ENCODE data around the gene SLAMF9.

Gene SLAMF9

DNA sequence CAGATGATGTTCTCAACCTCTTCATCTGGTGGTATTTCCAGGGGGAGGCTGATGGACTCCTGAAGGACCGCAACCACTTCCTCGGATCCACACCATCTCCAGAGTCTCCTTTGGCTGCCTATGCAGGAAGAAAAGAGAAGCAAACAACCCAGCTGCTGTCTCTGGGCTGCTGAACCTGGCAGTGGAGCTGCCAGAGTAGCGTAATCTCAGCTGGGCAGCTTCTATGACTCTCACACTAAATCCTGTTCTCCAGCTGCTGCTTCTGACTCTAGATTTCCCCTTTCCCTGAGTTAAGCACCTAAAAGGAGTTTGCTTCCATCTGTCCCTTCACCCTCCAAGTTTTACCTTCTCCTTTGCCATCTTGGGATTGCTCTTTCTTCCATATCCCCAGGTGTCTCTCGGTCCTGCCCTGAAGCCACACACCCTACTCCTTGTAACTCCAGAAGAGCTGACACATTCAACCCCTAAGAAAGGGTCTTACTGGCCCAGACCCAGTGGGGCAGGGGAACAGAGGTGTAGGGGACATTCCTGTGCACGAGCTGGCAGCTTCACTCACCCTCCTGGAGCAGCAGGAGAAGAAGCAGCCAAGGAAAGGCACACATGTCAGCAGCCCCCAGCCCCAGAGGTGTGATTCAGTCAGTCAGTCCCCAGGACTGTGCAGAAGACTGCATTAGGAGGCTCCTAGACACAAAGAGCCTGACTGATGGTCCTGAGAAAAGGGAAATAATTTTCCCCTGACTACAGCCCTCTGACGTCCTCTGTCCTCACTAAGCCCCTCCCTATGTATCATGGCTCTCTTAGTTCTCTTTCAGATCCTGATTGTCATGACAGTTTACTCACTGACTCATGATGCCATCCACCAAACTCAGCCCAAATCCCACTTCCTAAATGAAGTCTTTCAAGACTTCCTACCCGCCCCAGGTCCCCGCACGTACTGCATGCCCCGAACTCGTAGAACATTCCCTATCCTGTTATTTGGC lies at the start of gene SLAMF9:
SLAMF9 (minus strand) TSS at position 702 of the 980 bp plus-strand sequence; CDS start at position 602, 100 bp downstream.
- no peak for TF ChIP-seq POLR2A (IDR thresholded peaks at IDR 0.05; ENCODE audit: low read depth, low read length)
- FAIRE-seq (no peak), DNase-seq (ENCODE audit: insufficient read length, low spot score) (no peak)

DNA sequence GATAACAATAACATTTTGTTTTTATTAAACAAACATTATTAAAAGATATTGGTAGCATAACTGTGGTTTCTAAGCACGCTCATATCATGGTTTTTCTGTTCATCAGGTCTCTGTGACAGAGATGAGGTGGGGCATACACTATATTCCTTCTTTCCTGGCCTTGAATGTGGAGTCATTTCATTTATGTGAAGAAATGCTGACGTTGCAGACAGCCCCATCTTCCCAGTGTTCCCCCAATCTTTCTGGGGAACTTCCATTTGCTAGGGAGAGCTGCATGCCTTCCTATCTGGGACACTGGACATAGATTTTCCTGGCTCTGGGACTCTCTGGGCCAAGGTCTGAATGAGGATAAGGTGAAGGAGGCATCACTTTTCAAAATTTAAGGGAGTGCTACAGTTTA lies 47.4 kb upstream of the SLAMF9 start:
- TF ChIP-seq POLR2A (IDR thresholded peaks at IDR 0.05; ENCODE audit: low read depth, low read length): no peak
- no peak for DNase-seq (ENCODE audit: insufficient read length, low spot score)
- FAIRE-seq: no peak

DNA sequence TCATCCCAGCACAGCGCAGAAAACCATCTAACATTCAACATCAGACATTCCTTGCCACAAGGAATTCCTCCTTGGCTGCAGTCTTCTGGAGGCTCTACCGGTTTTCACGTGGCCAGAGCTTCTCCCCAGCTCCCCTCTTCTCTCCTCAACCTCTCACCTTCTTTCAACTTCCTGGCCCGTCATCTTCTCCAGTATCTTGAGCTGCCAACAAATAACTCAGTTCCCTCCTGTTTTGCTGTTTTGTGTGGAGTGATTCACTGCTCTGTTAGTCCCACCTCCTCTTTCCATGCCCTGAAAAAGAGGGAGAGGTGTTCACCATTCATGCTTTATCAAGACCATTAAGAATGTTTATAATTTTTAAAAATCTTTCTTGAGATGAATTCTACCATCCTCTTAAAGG lies 45.2 kb upstream of the SLAMF9 start:
- TF ChIP-seq POLR2A (IDR thresholded peaks at IDR 0.05; ENCODE audit: low read depth, low read length): no peak
- FAIRE-seq: no peak
- DNase-seq (ENCODE audit: insufficient read length, low spot score): no peak

DNA sequence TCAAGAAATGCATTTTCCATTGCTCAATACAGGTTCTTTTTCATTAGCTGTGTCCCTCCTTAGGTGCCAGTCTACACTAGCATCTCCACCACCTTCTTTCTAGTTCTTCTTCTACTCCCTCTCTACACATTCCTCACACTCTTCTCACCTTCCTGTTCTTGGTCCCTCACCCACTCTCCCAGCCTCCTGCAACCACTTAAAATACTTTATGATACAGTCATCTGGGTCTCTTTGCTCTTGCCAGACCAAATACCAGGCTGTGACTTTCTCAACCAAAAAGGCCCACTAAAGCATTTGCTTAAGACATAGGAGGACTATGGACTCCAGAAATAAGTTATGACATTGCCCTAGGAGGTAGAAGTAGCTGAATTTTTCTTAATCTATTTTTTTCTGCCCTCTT lies 42.6 kb upstream of the SLAMF9 start:
- FAIRE-seq (peak; percentile 75), DNase-seq (ENCODE audit: insufficient read length, low spot score) (peak; percentile 60)
- no peak for TF ChIP-seq POLR2A (IDR thresholded peaks at IDR 0.05; ENCODE audit: low read depth, low read length)

DNA sequence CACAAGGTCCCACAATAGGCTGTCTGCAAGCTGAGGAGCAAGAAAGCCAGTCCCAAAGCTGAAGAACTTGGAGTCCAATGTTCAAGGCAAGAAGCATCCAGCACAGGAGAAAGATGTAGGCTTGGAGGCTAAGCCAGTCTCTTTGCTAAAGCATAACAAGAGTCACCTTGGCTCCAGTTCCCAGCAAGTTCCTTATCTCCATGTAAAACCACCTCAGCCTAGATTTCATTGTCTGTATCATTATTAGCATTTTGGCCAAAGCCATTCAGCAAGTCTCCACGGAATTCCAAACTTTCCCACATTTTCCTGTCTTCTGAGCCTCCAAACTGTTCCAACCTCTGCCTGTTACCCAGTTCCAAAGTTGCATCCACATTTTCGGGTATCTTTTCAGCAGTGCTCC lies 40.9 kb upstream of the SLAMF9 start:
- no peak for TF ChIP-seq POLR2A (IDR thresholded peaks at IDR 0.05; ENCODE audit: low read depth, low read length)
- no peak for DNase-seq (ENCODE audit: insufficient read length, low spot score)
- FAIRE-seq: no peak

DNA sequence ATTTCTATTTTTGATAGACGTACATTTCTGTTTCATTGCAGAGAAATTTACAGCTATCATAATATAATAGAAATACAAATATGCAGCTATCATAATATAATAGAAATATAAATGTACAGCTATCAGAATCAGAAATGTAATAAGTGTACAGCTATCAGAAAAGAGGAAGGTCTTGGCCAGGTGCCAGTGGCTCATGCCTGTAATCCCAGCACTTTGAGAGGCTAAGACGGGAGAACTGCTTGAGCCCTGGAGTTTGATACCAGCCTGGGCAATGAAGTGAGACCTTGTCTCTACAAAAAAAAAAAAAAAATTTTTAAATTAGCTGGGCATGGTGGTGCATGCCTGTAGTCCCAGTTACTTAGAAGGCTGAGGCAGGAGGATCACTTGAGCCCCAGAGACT lies 39.9 kb upstream of the SLAMF9 start:
- no peak for DNase-seq (ENCODE audit: insufficient read length, low spot score)
- TF ChIP-seq POLR2A (IDR thresholded peaks at IDR 0.05; ENCODE audit: low read depth, low read length): no peak
- no peak for FAIRE-seq

DNA sequence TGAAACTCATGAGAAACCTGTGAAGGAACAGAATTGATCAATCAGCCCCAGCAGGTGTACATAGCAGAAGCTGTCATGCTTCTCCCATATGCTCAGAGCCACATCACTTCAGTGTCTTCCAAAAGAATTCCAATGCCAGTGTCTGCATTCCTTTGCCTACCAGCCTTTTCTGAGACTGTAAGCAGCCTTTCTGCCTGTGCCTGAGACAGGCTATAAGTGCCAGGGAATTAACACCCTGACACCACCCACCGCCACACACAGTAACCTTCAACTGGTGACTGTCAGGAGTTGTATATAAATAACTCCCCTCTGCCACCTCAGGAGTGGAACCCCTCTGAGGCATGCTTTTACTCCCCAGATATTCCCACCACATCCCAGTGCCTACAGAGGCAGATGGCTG lies 38.1 kb upstream of the SLAMF9 start:
- TF ChIP-seq POLR2A (IDR thresholded peaks at IDR 0.05; ENCODE audit: low read depth, low read length): no peak
- FAIRE-seq (no peak), DNase-seq (ENCODE audit: insufficient read length, low spot score) (no peak)

DNA sequence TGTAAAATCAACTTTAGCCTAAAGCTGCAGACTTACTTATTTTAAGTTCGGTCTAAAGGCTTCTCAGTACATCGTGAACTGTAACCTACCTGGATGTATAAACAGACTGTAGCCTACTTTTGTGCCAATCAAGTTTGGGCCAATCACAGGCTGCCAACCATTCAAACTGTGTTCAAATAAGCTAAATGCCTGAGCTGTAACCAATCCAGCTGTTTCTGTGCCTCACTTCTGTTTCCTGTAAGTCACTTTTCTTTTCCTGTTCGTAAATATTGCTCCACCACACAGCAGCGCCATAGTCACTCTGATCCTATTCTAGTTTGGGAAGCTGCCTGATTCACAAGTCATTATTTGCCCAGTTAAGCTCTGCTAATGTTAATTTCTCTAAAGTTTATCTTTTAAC lies 37.5 kb upstream of the SLAMF9 start:
- FAIRE-seq (no peak), DNase-seq (ENCODE audit: insufficient read length, low spot score) (no peak)
- TF ChIP-seq POLR2A (IDR thresholded peaks at IDR 0.05; ENCODE audit: low read depth, low read length): no peak

DNA sequence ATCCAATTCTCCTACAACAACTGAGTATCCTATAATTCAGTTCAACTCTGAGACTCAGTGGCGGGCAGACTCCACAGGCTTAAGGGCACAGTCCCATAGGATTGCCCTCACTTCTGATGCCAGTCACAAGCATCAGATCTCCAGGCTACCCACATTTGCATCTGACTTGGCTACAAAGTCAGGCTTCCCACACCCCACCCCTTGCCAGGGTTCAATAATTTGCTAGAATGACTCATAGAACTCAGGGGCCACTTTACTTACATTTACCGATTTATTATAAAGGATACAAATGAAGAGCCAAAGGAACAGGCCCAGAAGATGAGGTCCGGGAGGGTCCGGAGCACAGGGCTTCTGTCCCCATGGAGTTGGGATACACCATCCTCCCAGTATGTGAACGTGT lies 36.0 kb upstream of the SLAMF9 start:
- FAIRE-seq (no peak), DNase-seq (ENCODE audit: insufficient read length, low spot score) (no peak)
- TF ChIP-seq POLR2A (IDR thresholded peaks at IDR 0.05; ENCODE audit: low read depth, low read length): no peak

DNA sequence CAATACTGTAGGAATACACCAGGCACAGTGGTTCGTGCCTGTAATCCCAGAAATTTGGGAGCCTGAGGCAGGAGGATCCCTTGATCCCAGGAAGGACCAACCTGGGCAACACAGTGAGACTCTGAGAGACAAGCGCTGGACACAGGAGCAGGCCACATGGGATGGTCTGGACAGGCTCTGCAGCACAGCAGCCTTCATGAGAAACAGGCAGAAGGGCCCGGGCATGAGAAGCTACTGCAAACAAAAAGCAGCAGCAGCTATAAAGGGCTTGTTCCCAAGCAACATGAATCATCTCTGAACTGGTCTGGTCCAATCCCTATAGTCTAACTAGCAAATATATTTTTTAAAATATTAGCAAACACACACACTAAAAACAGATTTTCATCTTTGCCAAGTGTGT lies 35.5 kb upstream of the SLAMF9 start:
- no peak for TF ChIP-seq POLR2A (IDR thresholded peaks at IDR 0.05; ENCODE audit: low read depth, low read length)
- FAIRE-seq (no peak), DNase-seq (ENCODE audit: insufficient read length, low spot score) (no peak)

DNA sequence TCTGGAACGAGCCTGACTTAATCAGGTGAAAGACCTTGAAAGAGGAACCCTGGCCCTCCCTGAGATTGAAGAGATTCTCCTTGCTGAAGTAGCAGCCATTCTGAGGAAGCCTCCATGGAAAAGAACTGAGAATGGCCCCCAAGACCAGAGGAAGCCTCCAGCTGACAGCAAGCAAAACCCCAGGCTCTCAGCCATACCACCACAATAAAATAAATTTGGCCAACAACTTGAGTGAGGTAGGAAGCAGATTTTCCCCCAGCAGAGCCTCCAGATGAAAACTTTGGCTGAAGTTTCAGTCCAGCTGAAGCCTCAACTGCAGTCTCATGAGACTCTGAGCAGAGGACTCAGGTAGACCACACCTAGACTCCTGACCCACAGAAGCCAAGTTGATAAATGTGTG lies 34.0 kb upstream of the SLAMF9 start:
- no peak for DNase-seq (ENCODE audit: insufficient read length, low spot score)
- no peak for FAIRE-seq

DNA sequence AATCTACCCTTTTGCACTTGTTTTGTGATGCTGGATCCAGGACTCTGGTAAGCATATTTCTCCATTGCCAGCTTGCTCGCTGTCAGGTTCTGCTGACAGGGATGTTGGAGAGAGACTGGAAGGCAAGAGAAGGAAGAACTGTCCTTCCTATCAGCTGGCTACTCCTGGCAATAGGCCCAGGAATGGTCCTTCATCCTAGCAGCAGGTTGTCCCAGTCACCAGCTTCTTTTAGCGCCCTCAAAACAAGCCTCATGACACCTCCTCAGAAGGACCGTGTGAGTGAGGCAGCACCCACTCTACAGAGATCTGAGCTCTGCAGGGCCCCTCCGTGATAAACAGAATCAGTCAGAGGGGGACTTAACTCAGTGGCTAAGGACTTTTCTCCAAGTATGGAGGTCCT lies 33.1 kb upstream of the SLAMF9 start:
- FAIRE-seq: no peak
- DNase-seq (ENCODE audit: insufficient read length, low spot score): no peak
- no peak for TF ChIP-seq POLR2A (IDR thresholded peaks at IDR 0.05; ENCODE audit: low read depth, low read length)

More for the DNA sequence above, 34.0 kb upstream of the SLAMF9 start:
- TF ChIP-seq POLR2A (IDR thresholded peaks at IDR 0.05; ENCODE audit: low read depth, low read length): no peak

DNA sequence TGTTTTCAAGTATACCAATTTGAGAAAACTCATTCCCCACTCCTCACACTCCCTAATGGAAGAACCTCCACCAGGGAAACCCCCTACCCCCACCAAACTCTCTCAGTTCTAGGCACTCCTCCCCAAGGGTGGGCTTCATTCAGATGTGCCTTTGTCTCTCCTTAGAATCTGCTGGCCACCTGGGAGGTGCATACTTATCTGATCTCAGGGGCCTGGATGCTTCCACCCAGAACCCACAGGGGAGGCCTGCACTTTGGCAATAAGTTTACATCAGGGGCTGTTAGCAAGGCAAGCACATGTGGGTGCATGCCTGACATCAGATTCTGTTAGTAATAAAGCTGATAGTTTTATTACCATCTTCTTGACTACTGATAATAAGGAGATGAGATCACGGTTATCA lies 32.5 kb upstream of the SLAMF9 start:
- DNase-seq (ENCODE audit: insufficient read length, low spot score) (no peak), FAIRE-seq (no peak)
- no peak for TF ChIP-seq POLR2A (IDR thresholded peaks at IDR 0.05; ENCODE audit: low read depth, low read length)

DNA sequence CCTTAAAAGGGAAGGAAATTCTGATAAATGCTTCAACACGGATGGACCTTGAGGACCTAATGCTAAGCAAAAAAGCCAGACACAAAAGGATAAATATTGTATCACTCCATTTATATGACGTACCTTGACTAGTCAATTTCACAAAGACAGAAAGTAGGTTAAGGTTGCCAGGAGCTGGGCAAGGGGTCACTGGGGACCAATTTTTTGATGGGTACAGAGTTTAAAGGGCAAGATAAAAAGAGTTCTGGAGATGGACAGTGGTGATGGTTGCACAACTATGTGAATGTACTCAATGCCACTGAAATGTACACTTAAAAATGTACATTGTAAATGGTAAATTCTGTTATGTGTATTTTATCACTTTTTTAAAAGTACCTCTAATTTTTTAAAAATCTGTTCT lies 32.1 kb upstream of the SLAMF9 start:
- FAIRE-seq: no peak
- TF ChIP-seq POLR2A (IDR thresholded peaks at IDR 0.05; ENCODE audit: low read depth, low read length): no peak
- no peak for DNase-seq (ENCODE audit: insufficient read length, low spot score)

DNA sequence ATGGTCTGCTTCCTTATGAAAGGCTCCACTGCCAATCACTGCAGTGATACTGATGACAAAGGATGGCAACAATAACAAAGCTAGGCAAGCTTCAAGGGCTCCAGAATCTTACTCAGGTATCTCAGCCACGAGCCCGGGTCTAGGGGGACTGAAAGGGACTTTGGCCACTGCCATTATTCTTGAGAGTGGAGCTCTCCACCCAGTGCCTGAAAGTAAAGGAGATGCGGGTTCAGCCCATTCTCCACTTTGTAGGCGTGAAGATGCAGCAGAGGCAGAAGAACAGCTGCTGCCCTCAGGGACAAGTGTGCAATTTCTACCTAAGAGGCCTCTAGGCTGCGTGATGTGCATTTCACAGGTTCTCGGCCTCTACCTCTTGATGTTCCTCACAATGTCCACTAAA lies 31.4 kb upstream of the SLAMF9 start:
- DNase-seq (ENCODE audit: insufficient read length, low spot score) (no peak), FAIRE-seq (no peak)
- TF ChIP-seq POLR2A (IDR thresholded peaks at IDR 0.05; ENCODE audit: low read depth, low read length): no peak
